IMR-90 (cell line): ENCODE measurements around the gene MS4A15.

ENCODE experiments used
- BHLHE40 ChIP-seq: fragments of 150-350 bp; IDR thresholded peaks from 2 replicates; pipeline ENCODE4 v1.6.1; 2016; ENCODE audit warnings: mild to moderate bottlenecking, low read depth, low read length
- CHD1 ChIP-seq: IDR thresholded peaks from 2 replicates; pipeline ENCODE4 v1.6.1; 2012; ENCODE audit warnings: low read depth, low read length, improper control_type of control experiment
- MAZ ChIP-seq: IDR thresholded peaks from 2 replicates; pipeline ENCODE4 v1.6.1; 2012; ENCODE audit warnings: low read depth, mild to moderate bottlenecking, low read length, improper control_type of control experiment, moderate library complexity, borderline replicate concordance
- NFE2L2 ChIP-seq: fragments of 150-350 bp; IDR thresholded peaks from 2 replicates; pipeline ENCODE4 v1.6.1; 2016; ENCODE audit warnings: low read depth, mild to moderate bottlenecking, low read length
- POLR2A ChIP-seq: IDR thresholded peaks from 2 replicates; pipeline ENCODE4 v1.6.1; 2012; ENCODE audit warnings: mild to moderate bottlenecking, low read depth, low read length
- RAD21 ChIP-seq: IDR thresholded peaks from 2 replicates; pipeline ENCODE4 v1.6.1; 2012; ENCODE audit warnings: low read length, improper control_type of control experiment
- RCOR1 ChIP-seq: IDR thresholded peaks from 2 replicates; pipeline ENCODE4 v1.6.1; 2012; ENCODE audit warnings: mild to moderate bottlenecking, low read length, improper control_type of control experiment; ENCODE audit not compliant: insufficient replicate concordance
- SMC3 ChIP-seq: fragments of 150-350 bp; IDR thresholded peaks from 2 replicates; pipeline ENCODE4 v1.6.1; 2016; ENCODE audit warnings: low read depth, mild to moderate bottlenecking, antibody characterized with exemption, low read length, moderate library complexity
- TF ChIP-seq, protein P1 (sequence below): conservative IDR thresholded peaks from 2 replicates; pipeline ENCODE4 v1.5.1; 2012; ENCODE audit warnings: mild to moderate bottlenecking, low read depth, low read length, improper control_type of control experiment
- TF ChIP-seq, protein P2 (sequence below): fragments of 150-350 bp; IDR thresholded peaks from 2 replicates; pipeline ENCODE4 v1.6.1; 2017; ENCODE audit warnings: mild to moderate bottlenecking, antibody characterized with exemption, low read length, low read depth

DNA sequence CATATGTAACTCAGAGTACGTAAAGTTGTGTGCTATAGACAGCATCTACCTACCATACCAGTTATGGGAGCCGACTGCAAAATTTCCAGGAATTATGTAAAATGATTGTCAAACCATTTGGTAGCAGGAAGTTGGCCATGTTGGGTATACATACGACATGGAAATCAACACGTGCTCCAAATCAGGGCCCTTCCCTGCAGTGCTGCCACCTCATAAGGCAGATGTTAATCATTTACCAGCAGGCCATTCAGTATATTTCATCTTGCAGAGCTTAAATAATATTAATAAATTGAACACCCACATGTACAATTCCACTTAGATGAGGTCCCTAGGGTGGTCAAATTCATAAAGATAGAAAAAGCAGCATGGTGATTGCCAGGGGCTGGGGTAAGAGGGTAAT, 22.4 kb upstream of the MS4A15 start:
- TF ChIP-seq, protein P1, sequence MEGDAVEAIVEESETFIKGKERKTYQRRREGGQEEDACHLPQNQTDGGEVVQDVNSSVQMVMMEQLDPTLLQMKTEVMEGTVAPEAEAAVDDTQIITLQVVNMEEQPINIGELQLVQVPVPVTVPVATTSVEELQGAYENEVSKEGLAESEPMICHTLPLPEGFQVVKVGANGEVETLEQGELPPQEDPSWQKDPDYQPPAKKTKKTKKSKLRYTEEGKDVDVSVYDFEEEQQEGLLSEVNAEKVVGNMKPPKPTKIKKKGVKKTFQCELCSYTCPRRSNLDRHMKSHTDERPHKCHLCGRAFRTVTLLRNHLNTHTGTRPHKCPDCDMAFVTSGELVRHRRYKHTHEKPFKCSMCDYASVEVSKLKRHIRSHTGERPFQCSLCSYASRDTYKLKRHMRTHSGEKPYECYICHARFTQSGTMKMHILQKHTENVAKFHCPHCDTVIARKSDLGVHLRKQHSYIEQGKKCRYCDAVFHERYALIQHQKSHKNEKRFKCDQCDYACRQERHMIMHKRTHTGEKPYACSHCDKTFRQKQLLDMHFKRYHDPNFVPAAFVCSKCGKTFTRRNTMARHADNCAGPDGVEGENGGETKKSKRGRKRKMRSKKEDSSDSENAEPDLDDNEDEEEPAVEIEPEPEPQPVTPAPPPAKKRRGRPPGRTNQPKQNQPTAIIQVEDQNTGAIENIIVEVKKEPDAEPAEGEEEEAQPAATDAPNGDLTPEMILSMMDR, result no peak
- TF ChIP-seq BHLHE40, result no peak
- no peak for TF ChIP-seq NFE2L2
- TF ChIP-seq POLR2A, result no peak
- no peak for TF ChIP-seq MAZ
- TF ChIP-seq SMC3, result no peak
- no peak for TF ChIP-seq RCOR1
- no peak for TF ChIP-seq CHD1
- TF ChIP-seq, protein P2, sequence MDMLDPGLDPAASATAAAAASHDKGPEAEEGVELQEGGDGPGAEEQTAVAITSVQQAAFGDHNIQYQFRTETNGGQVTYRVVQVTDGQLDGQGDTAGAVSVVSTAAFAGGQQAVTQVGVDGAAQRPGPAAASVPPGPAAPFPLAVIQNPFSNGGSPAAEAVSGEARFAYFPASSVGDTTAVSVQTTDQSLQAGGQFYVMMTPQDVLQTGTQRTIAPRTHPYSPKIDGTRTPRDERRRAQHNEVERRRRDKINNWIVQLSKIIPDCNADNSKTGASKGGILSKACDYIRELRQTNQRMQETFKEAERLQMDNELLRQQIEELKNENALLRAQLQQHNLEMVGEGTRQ, result no peak
- TF ChIP-seq RAD21, result no peak
